NCI-H1436 treated with DMSO at 0.1 percent for 48 hours (cell line): ENCODE measurements around the gene RCC1.
"Not testable (repeated sequence)": the region's sequence is repeated elsewhere in the genome, so short reads cannot be mapped to it uniquely, and the experiment has no call there.

Source experiments
- DNase-seq: peaks from one replicate; lab custom pipeline; 2025; lab: John Stamatoyannopoulos, UW

Gene RCC1

DNA sequence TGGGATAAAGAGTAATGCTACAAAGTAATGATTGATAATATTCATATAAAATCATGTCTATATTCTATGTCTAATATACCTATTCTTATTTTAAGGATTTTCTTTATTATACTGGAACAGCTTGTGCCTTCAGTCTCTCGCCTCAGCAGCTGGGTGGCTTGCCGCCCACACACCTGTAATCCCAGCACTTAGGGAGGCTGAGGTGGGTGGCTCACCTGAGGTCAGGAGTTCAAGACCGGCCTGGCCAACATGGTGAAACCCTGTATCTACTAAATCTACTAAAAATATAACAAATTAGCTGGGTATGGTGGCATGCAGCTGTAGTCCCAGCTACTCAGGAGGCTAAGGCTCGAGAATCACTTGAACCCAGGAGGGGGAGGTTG lies 39.4 kb downstream of the RCC1 start:
- no peak for DNase-seq

DNA sequence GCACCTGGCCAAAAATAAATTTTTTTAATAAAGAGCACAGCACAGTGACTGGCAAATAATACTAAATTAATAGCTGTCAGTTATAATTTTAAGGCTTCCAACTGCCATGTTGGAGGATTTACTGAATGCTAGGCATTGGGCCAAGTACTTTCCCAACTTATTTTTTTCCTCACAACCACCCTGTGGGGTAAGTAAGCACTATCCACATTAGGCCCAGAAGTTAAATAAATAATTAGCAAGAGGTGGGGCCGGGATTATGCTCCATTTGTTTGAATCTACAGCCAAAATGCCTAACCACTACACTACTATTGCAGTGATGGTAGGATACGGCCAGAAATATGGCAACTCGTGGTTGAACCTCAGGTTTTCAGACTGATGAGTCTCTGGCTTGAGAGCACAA lies 42.5 kb downstream of the RCC1 start:
- DNase-seq, result no peak

DNA sequence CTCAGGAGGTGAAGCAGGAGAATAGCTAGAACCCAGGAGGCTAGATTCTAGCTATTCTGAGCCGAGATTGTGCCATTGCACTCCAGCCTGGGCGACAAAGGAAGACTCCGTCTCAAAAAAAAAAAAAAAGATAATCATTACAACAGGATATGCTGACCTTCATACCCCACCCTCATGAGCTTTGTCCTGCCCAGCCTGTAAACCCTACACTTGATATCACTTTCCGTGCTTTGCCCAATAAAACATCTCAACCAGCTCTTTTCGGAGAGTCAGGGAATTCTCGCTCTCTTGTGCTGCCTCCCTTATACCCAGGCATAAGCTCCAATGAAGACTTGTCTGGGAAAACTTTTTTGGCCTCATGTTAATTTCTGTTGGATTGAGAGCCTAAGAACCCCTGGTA lies 45.5 kb downstream of the RCC1 start:
- DNase-seq, result no peak

DNA sequence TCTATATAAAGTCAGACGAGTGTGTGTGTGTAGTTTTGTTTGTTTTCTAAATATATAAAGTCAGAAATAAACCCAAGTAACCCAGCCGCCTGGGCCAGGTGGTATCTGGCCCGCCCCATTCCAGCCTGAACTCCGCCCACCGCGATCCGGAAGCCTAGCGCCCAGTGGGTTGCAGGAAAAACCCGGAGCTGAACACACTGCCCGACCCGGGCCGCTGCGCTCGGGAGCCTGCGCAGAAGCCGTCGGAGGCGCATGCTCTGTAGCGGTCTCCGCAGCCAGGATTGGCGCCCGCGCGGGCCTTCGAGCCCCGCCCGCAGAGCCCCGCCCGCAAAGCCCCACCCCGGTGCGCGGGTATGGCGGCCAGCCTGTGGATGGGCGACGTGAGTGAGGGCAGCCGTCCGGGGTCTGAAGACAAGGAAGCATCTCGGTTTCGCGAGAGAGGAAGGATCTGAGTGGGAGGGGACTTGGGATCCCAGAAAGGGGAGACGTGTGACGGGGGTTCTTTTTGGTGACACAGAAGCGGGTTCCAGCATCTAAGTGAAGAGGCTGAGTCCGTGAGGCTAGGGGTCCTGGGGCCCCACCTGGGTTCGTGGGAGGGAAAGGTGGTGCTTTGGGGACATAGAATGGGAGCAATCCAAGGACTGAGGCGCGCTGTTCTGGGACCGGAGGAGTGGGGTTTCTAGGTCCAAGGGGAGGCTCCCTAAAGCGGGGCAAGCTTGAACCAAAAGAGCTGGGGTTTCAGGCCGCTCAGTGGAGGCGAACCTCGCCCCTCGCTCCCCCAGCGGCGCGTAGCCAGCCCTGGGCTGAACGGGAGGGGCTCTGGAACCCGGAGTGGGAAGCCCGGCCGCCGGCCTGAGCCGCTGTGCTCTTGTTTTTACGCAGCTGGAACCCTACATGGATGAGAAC lies 47.2 kb downstream of the RCC1 start, which contains the start of gene TRNAU1AP:
Gene TRNAU1AP, plus strand, starts transcription at position 328 of the 906 bp plus-strand sequence. Its CDS starts 26 bp downstream, at position 354.
- DNase-seq, result peak; percentile 56

DNA sequence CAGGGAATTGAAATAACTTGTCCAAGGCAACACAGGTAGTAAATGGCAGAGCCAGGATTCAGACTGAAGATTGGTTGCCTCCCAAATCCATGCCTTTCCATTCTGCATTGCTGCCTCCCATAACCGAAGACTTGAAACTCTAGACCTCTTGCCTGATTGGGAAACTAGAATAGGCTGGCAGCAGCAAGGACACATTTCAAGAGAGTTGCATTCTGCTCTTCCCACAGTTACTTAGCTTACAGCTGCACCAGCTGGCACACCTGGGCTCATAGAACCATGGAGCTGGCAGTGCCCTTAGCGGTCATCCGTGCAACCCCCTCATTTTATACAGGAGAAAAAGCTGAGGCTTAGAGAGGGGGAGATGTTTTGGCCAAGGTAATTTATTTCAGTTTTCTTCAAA lies 55.0 kb downstream of the RCC1 start:
- no peak for DNase-seq

DNA sequence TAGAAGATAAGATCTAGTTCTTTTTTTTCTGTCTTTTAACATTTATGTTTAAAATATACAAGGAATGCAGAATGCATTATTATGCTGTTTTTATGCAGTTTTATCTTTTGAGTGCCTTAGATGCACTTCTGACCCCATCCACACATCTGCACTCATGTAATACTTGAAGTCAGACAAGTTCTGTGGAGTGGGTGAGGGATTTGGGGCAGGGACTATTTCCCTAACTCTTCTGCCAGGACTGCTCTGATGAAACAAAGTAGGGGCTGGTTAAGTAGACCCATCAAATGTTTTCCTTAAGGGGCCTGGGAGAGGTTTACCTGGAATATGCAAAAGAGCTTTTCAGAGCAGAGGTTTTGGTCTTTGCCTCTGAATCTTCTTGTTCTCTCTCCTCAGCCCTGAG lies 58.5 kb downstream of the RCC1 start:
- no peak for DNase-seq

DNA sequence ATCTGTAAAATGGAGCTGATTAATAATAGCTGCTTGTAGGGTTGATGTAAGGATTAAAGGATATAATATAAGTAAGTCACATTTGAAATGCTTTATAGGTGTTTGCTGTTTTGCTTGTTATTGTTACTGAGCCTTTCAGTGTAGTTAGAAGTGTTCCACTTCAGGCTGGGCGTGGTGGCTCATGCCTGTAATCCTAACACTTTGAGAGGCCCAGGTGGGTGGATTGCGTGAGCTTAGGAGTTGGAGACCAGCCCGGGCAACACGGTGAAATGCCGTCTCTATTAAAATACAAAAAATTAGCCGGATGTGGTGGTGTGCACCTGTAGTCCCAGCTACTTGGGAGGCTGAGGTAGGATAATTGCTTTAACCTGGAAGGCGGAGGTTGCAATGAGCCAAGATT lies 59.2 kb downstream of the RCC1 start:
- DNase-seq, result no peak

DNA sequence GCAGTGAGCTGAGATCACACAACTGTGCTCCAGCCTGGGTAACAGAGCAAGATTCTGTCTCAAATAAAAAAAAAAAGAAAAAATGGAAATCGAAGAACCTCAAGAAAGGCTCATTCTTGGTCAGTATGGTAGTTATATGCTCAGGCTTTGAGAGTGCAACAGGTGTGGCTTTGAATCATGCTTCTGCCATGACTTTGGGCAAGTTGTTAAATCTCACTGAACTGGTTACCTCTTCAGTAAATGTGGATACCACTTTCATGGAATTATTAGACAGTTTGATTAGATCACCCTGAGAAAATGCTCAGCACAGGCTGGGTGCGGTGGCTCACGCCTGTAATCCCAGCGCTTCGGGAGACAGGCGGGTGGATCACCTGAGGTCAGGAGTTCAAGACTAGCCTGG lies 59.9 kb downstream of the RCC1 start:
- no peak for DNase-seq

DNA sequence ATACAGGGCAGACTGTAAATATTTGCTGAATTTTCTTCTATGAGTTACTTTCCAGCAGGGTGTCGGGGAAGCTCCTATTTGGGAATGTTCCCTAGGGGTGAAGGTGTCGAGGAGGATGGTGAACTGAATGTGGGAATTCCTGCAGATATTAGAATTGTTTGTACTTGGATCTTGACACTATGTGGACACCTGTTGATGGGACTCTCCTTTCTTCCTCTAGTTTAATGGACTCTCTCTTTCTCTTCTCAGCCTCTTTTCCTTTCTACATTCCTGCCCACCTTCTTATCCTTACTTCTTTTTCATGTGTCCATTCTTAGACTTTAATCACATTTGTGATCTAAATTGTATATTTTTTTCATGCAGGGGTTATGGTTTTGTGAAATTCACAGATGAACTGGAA lies 61.1 kb downstream of the RCC1 start:
- no peak for DNase-seq

DNA sequence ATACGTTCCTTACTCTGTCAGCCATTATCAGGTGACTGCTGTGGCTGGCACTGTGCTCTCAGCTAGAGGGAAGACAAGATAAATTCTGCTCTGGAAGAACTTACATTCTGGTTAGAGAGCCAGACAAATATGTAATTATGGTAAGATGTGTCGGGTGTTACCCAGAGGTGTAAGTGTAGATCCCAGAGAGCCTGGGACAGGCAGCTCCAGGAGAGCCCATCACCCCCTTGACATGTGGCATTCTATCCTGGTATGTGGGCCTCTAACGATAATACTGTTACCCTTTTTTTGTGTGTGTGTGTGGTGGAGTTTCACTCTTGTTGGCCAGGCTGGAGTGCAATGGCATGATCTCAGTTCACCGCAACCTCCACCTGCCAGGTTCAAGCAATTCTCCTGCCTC lies 66.1 kb downstream of the RCC1 start:
- no peak for DNase-seq

DNA sequence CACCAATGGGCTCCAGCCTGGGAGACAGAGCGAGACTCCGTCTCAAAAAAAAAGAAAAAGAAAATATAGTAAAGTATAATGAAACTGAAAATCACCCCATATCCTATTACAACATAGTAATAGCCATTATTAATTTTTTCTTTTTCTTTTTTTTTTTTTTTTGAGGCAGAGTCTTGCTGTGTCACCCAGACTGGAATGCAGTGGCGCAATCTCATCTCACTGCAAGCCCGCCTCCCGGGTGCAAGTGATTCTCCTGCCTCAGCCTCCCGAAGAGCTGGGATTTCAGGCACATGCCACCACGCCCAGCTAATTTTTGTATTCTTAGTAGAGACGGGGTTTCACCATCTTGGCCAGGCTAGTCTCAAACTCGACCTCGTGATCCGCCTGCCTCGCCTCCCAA lies 67.0 kb downstream of the RCC1 start:
- not testable (repeated sequence) for DNase-seq

DNA sequence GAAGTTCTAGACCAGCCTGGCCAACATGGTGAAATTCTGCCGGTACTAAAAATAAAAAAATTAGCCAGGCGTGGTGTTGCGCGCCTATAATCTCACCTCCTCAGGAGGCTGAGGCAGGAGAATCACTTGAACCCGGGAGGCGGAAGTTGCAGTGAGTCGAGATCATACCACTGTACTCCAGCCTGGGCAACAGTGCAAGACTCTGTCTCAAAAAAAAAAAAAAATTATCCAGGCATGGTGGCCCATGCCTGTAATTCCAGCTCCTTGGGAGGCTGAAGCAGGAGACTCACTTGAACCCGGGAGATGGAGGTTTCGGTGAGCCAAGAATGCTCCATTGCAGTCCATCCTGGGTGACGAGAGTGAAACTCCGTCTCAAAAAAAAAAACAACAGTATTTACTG lies 67.7 kb downstream of the RCC1 start:
- no peak for DNase-seq

DNA sequence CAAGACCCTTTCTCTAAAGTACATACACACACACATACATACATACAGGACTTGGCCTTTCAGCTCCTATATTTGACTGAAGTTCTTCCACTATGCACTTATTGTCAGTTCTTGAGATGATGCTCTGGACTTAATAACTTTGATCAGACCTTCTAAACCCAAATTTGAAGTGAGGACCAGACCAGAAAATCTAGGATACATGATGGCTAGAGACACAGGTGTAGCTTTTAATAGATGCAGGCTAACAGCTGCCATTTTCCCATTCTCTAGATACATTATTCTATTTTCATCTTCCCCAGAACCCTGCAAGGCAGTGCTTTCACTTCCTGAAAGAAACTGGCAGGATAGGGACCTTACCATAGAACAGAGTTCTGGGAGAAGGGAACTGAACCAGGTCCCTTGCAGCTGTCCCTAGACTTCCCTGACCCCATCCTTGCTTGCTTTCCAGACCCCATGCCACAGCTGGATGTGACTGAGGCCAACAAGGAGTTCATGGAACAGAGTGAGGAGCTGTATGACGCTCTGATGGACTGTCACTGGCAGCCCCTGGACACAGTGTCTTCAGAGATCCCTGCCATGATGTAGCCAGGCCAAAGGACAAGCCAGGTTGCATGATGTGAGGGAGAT lies 71.3 kb downstream of the RCC1 start:
- no peak for DNase-seq

DNA sequence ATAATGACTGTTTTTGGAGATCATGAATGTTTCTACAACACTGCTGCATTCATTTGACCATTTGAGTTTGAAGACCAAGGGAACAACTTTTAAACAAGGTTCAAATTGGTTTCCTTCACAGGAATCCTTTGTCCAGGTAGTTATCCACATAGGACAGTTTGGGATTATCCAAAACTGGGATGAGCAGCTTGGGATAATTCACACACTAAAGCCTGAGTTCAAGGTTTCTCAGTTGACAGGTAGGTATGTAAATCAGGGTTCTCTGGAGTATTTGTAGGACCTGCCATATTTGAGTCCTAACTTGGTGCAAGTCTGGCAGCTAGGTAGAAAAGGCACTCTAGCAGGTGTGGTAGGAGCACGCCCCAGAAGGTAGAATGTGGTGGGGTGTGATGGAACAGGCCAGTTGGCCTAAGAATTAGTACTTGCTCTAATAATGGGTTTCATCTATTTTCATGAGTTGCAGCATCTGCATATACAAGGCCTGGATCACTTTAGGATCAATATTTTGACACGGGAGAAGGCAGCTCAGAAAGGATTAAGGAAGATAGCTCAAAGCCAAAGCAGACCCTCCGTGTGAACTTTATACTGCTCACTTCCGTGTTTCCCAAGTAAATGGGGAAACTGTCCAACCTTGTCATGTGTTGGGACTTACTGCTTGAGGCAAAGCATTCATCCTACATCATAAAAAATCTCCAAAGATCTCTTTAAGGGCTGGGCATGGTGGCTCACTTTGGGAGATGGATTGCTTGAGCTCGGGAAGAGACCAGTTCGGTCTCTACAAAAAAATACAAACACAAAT lies 72.1 kb downstream of the RCC1 start:
- no peak for DNase-seq

DNA sequence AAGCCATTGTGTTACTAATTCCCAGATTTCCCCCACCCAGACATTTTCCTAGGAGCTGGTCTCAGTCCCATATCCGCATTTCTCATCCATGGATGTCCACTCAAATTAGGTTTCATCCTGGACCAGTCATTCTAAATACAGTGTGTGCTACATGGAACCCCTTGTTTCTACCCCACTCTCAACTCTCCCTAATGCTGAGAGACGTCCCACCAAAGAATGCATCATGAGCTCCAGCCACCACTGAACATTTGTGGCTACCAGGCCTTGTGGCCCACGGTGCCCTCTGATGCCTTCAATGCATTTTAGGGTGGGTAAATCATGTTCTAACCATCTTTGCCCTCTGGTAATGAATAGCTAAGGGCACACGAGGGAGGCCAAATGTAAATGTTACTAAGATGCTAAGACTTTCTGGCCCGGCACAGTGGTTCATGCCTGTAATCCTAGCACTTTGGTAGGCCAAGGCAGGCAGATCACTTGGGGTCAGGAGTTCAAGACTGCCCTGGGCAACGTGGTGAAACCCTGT lies 72.9 kb downstream of the RCC1 start:
- no peak for DNase-seq

DNA sequence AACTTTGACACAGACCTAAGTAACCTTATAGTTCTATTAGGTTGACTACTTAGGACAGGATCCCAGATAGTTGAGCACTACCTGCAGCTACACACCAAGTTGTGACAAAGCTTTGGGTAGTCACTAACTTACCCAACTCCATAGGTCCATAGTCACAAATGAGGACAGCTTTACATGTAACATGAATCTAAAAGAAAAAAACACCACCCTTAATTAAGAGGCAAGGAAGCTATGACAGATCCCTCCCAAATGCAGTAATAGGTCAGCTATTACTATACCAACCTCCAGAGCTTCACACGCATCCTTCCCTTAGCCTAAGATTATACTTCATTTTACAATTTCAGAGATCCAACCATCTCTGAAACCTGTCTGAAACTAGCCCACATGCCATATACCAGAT lies 73.6 kb downstream of the RCC1 start:
- no peak for DNase-seq

DNA sequence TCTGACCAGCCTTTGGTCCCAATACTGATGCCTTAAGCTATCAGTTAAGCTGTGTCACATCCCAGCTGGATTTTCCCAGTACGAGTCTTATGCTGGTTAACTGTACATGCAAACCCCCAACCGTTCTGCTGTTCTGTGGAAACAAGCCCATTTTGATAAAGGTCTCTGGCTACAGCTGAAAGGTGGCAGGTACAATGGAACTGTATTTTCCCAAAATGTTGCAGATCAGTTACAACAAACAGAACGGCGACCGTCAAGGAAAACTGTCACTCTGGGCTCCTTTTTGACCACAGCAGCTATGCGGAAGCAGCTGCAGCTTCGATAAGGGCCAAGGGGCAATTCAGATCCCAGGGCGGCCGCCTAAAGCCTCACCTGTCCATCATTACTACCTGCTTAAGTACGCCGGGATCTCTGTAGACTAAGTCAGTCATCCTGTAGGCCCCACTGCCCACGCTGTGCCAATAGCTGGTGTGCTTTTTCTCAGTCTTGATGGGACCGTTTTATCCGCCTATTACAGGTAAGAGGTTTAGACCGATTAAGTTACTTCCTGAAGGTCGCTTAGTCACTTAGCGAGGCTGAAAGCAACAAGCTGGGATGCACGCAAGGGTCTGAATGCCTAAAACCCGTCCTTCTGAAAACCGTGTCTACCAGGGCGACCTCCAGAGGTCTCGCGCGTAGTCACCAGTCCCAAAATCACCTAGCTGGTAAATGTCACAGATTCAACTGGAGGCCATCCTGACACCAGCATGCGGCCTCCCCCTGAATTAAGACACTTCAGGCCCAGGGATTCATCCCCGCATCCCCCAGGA lies 75.1 kb downstream of the RCC1 start:
- no peak for DNase-seq

DNA sequence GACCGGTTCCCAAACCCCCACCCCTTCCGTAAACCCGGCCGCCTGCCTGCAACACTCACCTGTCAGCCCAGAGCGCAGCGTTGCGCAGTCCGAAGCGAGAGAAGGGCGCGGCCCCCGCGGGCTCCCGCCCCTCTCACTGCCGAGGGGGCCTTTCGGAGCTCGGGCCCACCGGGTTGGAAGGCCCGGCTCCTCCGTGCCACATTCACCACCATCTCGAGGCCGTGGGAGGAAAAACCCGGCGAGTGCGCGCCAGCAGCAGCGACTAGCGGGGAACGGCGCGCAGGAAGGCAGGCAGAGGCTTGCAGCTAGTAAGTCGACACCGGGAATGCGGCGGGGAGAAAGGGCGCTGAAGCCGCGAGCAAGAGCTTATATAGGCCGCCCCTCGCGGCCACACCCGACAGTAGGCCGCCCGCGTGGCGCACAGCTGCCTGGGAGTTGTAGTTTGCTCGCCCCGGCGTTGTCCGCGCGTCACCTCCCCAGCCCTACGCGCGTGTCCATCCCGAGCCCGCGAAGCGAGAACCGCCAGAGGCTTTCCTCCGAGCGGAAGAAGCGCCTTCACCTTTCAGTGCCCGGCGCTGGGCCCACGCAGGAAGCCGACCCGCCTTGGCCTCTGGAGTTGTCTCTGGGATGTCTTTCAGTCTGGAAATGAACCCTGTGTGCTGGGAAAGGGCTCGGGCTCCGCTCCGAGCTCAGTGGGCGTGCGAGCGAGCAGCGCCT lies 75.8 kb downstream of the RCC1 start:
- peak; percentile 67 for DNase-seq

DNA sequence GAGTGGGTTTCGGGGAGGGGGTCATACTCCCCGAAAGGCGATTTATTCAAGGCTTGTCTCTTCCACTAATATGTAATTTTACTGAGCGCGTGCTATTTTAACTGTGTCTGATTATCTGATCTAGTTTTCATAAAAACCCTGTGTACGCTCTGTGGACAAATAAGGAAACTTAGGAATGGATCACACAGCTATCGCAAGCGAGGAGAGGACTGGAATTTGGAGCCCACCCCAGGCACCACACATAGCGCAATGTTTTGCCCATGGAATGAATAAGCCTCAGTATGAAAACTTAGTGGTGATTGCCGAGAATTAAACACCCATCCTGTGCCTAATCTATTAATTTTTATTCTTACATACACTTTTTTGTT lies 76.4 kb downstream of the RCC1 start:
- DNase-seq, result no peak

DNA sequence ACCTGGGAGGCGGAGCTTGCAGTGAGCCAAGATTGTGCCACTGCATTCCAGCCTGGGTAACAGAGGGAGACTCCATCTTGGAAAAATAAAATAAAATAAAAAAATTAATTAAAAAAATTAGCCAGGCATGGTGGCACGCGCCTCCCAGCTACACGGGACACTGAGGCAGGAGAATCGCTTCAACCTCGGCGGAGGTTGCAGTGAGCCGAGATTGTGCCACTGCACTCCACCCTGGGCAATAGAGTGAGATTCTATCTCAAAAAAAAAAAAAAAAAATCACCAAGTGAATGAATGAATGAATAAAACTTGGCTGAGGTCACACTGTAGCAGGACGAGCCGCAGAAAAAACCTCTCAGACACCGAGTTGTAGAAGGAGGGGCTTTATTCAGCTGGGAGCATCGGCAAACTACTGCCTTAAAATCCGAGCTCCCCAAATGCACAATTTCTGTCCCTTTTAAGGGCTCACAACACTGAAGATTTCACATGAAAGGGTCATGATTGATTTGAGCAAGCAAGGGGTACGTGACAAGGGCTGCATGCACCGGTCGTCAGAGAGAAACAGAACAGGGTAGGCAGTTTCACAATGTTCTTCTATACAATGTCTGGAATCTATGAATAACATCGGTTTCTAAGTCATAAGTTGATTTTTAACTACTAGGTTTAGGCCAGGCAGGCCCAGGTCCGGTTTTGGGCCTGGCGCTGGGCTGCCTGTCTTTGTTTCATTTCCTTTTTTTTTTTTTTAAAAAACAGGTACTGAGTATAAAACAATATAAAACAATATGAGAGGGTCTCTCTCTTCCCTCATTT lies 80.9 kb downstream of the RCC1 start:
- not testable (repeated sequence) for DNase-seq
